DMS114 treated with DMSO at 0.1 percent for 48 hours (cell line): ENCODE results near the gene GPRIN1.
A peak's percentile ranks its signal among the peaks of the same experiment; 100 is the strongest.

Experiments
- DNase-seq: peaks from one replicate; lab custom pipeline; 2025; ENCODE audit not compliant: unreplicated experiment; lab: John Stamatoyannopoulos, UW

GPRIN1 gene

DNA sequence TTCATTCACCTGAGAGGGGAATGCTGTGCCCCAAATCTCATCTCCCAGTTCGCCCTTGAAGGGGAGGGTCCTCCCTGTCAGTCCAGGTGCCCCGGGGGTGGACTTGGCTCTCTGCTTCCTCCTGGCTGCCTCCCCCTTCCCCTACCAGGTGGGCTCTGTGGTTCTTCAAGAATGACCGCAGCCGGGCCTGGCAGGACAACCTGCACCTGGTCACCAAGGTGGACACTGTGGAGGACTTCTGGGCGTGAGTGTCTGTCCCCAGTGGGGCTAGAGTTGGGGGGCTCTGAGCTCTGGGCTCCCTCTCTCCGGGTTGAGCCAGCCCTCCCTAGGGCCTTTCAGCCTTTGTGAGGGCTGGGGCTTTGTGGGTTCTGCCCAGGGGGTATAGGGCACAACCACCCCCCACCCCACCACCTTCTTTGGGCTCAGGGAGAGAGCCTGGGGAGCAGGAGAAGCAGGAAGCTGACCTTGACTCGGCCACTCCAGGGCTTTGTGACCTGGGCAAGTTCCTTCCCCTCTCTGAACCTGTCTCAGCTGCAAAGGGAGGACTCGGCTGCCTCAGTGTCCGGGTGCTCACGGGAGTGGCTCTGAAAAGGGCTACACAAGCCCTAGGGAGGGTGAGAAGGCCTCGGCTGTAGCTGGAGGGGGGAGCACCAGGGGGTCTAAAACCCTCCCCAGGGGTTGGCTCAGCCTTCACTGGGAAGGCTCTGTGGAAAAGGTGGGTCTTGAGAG is 33.7 kb upstream of the GPRIN1 start:
- DNase-seq = no peak

DNA sequence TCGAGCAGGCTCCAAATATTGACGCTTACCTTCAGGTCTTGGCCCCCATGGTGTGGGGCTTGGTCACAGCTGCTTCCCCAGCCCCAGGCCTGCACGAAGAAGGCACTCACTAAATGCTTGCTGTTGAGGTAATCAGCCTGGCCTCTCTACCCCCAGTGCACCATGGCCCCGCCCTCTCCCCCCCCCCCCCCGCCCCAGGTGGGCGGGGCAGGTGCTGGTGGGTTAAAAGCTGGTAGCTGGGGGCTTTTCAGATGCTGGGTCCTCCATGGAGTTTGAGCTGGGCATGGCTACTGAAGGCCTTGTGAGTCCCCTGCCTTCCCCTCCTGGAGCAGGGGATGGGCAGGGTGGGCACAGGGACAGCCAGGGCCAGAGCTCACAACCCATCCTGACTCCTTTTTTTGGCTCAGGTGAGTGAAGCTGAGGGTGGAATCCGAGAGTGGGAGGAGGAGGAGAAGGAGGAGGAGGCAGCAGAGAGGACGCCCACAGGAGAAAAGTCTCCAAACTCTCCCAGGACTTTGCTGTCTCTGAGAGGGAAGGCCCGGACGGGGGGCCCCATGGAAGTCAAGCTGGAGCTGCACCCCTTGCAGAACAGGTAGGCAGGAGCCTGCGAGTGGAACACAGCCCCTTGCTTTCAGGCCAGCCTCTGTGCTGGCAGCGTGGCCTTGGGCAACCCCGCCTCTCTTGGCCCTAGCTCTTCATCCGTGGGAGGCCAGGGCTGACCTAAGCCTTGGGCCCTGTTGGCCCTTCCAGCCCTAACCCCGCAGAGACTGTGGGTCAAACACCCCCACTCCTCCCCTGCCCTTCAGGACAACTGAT is 32.9 kb upstream of the GPRIN1 start:
- no peak for DNase-seq

DNA sequence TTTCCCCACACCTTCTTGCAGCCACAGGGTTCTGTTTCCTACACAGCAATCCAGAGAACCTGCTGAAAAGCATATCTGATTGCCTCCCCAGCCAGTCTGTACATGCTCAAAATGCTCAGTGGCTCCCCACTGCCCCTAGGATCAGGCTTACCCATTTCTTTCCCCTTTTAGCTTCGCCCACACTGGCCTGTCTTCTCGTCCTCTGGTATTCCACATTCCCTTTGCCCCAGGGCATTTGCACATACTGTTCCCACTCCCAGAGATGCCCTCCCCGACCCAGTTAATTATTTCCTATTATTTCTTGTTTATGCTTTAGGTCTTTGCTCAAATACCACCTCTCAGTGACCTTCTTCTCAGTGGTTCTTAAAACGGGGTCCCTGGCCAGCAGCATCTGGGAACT is 30.7 kb upstream of the GPRIN1 start:
- DNase-seq = no peak

DNA sequence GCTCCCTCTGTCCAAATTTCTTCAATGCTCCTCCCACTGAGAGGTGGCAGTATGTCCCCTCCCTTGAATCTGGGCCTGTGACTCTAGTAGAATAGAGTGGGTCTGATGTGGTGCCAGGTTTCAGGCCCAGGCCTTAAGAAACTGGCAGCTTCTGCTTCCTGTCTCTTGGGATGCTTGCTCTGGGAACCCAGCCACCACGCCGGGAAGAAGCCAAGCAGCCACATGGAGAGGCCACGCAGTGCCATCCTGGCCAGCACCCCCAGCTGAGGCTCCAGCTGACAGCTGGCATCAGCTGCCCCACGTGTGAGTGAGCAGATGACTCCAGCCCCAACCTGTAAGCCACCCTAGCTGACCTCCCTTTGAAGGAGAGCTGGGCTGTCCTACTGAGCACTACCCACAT is 30.0 kb upstream of the GPRIN1 start:
- DNase-seq = no peak

DNA sequence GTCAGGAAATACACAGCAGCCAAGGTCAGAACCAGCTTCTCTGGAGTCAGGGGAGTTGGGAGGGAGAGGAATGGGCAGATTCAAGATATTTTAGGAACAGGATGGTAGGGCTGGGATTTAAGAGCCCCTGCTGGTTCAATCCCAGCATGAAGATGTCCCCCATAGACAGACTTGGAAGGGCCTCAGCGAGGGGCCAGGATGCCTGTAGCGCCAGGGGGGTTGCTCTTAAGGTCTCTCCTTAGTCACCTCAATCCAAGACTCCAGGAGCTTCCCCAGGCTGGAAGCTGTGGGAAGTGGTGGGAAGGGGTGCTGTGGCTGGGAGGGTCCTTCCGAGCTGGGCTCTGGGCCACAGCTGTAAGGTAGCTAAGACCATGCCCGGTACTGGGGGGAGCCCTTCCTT is 29.3 kb upstream of the GPRIN1 start:
- no peak for DNase-seq

DNA sequence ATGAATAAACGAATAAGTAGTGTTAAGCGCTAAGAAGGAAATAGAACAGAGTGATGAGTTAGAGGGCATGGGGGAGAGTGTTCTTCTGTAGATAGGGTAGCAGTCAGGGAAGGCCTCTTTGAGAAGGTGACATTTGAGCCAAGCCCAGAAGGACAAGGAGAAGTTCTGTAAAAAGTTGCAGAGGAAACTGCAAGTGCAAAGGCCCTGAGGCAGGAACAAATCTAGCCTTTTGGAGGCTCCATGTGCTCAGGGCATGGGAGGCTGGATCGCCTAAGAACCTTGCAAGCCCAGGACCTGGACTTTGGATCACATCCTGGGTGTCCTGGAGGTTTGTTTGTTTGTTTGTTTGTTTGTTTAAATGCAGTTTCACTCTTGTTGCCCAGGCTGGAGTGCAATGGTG is 28.5 kb upstream of the GPRIN1 start:
- no peak for DNase-seq

DNA sequence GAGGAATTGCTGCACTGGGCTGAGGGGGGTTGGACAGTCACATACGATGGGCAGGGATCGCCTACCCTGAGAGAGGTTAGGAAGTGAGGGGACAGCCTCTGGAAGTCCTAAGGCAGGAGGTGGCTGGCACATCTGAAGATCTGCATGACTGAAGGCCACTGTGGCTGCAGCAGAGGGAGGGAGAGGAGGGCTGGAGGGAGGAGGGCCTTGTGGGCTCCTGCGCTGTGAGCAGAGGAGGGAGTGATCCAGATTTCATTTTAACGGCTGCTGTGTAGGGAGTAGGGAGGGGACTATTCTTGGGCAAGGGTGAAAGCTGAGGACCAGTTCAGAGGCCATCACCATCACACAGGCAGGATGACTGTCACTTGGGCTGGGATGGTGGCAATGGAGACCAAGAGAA is 27.6 kb upstream of the GPRIN1 start:
- no peak for DNase-seq

DNA sequence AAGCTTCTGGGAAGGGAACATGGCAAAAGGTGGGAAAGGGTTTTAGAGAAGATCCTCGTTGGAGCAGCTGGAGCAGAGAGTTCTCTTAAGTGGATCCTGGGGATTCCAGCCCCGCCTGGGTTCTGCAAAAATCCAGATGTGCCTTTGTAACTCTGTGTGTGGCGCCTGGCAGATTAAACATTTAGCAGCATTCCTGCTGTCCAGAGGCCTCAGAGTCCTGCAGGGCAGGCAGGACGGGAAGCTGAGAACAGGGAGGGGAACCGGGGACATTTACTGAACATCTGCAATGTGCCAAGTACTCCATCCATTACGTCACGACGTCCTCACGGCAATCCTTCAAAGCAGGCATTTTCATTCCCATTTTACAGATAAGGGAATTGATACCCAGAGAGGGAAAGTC is 26.5 kb upstream of the GPRIN1 start:
- DNase-seq = no peak

DNA sequence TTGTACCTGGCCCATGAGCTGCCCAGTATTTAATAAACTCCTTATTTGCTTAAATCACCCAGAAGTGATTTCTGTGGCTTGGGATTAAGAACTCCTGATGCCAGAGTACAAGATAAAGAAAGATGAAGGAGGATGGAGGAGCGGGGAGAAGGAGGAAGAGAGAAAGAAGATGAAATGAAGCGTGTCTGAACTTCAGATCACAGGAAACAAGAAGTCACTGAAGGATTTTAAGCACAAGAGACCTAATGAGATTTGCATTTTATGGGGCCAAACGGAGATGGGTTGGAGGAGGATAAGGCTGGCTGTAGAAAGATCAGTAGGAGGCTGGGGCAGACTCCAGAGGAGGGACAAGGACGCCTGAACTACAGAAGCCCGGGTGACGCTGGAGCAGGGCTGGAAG is 23.6 kb upstream of the GPRIN1 start:
- no peak for DNase-seq

DNA sequence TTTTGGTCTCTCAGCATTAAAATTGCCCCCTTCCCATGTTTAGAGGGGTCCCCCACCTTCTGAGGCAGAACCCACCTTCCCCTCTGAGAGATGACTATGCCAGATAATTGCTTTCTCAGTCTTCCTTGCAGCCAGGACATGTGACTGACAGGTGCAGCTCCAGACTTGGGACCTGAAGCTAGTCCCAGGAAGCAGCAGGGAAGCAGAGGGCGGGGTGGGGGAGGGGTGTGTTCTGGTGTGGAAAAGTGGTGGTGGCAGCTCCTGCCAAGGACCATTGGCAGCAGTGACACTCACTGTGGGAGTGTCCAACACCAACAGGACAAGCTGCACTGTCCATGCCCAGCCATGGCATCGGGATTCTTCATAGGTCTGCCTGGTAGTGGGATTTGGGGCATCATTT is 22.8 kb upstream of the GPRIN1 start:
- DNase-seq = no peak

DNA sequence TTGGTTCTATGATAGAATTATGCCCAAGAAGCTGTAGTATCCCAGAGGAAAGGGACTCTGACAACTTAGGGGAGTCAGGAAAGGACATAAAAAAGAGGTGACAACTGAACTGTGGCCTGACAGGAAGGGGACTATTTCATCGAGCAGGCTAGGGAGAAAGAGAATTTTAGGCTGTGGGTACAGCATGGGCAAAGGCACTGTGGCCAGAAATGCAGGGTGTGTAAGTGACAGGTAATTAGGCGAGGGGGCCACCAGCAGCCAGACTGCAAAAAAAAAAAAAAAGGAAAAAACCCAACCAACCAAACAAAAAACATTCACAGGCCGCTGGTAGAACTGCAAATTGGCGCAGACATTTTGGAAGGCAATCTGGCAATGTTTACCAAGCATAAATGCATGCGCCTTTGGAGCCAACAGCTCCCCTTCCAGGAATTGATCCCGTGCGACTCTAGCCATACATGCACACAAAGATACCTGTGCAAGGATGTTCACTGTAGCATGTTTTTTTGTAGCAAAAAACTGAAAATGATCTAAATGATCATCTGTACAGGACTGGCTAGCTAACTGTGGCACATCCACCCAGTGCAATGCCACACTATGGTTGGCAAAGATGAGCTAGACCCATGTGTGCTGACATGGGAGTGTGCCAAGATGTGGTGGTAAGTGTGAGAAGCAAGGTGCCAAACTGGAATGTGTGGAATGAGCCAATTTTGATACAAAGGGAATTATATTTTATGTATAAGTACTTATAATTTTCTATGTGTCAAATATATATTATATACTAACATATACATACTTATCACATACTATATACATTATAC is 21.6 kb upstream of the GPRIN1 start:
- no peak for DNase-seq

DNA sequence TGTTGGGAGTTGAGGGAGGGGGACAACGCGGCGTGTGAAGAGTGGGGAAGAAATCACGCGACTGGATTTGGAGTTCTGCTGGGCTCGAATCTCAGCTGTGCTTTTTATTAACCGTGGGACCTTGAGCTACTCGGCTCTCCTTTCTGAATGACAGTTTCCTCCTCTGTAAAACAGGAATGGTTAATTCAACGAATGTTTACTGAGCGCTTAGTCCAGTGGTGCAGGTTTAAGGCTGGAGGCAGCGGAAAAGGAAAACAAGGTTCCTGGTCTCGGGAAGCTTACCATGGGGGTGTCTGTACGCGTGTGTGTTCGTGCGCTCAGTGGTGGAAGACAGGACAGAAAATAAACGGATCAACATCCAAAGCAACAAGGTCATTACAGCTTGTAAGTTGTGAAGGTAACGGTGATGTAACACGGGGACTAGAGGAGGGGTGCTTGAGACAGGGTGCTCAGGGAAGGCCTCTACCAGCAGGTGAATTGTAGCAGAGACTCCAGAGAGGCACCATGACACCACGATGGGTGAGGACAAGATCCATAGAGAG is 20.8 kb upstream of the GPRIN1 start:
- peak; percentile 65 for DNase-seq

DNA sequence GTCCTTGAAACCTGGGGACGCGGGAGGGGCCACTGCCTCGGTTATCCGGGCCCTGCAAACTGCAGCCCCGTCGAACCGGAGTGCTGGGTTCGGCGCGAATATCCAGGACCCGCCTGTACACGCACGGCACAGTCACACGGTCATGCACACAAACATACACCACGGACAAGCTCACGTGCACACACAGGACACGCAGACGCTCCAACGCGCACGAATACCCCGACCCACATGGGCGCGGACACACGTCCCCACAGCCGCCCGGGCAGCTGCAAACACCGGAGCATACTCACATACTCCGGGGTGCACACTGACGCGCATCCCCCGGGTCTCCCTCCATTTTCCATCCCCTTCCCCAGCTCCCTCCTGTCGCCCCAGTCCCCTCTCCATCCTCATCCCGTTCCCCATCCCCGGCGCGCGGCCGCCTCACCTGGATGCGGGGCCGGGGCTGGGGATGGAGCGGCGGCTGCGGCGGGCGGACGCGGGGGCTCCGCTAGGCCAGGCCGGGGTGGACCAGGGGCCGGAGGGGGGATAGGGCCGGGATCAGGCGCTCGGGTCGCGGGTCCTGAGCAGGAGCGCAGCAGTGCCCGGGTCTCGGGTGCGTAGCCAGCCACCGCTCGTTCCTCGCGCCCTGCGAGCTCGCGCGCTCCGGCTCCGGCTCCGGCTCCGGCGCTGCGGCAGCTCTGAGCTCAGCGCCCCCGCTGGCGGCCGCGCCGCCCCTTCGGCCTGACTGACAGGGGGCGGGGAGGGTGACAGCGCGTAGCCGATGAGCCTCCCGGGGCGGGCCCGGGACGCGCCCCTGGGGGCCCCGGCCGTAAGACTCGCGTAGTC is 20.1 kb upstream of the GPRIN1 start, which contains the start of the genes EIF4E1B and SNCB:
TSS of gene EIF4E1B (plus strand) at position 823 of the 828 bp plus-strand sequence. CDS start 12,113 bp downstream, outside the sequence.
TSS of gene SNCB (minus strand) at position 682 of the 828 bp plus-strand sequence. CDS start 880 bp downstream, outside the sequence.
- DNase-seq = peak; percentile 65

DNA sequence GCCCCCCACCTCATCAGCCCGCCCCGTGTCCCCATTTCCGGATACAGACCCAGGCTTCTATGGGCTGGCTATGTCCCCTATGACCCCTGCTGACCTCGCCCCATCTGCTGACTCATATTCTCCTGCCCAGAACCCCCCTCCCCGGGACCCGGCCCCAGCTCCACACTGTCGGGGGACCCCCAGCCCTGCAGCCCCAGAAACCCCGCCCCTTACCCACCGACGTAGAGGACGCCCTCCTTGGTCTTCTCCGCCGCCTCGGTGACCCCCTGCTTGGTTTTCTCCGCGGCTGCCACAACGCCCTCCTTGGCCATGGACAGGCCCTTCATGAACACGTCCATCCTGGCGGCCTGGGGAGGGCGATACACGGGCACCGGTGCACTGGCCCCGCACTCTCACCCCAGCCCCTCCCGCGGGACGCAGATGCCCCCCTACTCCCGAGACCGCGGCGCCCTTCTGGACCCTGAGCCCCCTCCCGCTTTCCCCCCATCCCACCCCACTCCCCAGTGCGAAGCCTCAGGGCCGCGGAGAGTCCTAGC is 19.4 kb upstream of the GPRIN1 start:
- DNase-seq = no peak

DNA sequence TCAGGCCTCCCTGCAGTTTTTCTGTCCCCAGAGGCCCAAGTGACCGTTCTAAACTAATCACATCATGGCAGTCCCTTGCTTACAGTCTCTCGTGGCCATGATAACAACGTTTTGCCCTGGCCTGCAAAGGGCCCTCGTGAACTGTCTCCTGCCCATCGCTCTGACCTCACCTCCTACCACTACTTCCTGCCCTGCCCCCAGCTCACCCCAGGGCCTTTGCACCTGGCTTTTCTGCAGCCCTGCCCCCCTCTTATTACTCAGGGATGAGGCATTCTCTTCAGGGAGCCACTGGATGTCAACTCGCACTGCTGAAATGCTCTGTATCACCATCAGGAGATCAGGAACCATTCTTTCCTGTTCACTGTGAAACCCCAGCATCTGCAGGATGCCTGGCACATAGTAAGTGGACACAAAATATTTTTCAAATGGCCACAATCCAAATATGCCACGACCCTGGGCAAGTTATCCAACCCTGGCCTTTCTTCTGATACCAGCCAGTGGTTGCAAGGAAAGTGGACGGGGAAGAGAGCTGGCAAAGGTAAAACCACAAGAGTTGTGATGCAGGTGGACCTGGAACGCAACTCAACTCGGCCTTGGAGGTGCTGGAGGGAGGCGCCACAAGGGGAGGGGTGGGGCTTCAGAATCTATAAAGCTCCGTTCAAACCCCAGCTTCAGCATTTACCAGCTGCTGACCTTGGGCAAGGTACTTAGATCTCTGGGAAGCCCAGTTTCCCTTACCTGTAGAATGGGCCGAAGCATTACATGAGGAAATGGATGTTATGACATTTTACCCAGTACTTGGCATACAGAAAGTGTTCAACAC is 18.7 kb upstream of the GPRIN1 start:
- DNase-seq = no peak

DNA sequence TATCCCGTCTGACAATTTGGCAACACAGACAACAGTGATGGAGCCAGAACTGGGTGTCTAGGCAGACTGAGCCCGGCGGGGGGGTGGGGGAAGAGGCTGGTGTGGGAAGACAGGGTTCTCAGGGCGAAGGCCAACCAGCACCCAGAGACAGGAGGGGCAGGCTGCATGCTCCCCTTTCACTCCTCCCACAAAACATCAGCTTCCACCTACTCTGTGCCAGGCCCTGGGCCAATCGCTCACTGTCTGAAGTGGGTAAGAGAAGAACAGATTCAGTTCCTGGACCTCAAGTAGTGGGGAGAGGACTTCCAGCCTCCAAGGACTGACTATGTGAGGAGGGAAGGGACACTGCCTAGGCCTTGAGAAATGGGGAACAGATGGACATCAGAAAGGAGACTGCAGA is 17.6 kb upstream of the GPRIN1 start:
- no peak for DNase-seq

DNA sequence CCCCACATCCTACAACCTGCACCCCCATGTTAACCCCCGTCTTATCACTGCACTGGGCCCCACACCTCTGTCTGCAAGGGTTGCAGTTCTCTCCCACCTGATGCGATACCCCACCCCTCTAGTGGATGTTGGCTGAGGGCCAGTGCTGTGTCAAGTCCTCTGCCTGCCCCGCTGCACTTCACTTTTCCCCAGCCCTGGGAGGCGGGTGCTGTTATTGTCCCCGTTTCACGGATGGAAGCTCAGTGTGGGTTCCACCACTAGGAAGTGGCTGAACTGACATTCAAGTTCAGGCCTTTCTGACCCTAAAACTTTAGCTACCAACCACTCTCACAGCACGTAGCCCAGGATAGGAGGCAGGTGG is 16.9 kb upstream of the GPRIN1 start:
- DNase-seq = no peak

DNA sequence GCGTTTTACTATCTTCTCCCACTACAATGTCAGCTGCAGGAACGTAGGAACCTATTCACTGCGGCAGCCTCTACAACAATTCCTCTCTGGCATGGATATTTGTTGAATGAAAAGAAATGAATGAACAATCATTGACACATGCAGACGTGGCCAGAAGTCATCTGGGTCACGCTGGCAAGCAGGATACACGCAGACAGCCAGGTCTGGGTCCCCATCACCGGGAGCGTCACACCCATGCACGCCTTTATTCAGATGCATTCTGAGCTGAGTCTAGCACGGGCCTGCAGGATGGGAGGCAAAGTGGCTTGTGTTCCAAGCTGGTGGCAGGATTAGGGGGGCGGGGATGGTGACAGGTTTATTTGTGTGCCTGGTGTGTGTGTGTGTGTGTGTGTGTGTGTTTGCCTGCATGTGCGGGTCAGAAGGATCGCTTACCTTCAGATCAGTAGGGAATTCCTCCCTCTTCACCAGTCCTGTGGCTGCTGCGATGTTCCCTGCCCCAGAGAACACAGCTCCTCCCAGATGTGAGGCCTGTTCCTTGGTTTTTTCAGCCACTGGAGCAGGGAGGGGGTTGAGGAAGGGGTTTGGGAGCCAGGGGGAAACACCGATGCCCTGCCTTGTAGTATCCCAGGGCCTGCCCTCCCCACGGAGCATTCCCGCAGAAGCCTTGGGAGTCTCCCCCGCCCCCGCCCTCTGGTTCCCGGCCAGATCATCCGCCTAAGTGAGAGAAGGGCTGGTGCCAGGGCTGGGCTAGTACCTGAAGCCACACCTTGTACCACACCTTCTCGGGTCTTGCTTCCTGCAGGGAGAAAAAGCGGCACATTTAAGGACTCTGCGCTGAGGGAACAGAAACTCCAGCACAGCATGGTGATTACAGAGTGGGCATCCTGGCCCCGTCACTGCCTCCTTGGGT is 16.3 kb upstream of the GPRIN1 start:
- no peak for DNase-seq
